GM23338 (cell line): ENCODE results near the gene LHX4. TPM values are rescaled to one million over a fixed set of nuclear protein-coding genes. Genes with fewer than 3 reads are reported as not detected.
A peak's percentile ranks its signal among the peaks of the same experiment; 100 is the strongest.

ENCODE experiments used
- ATAC-seq: fragments of 200-7000 bp; cut with Tn5 transposase; 3 replicates; pipeline ENCODE4 v1.9.1; 2020
- DNase-seq: peaks from one replicate; pipeline ENCODE4 v3.0.0-alpha.2; 2015; ENCODE audit warnings: low spot score
- H2AFZ ChIP-seq: fragments of 200-600 bp; sonication (generic); 2 replicates; pipeline ENCODE4 v1.8.0; 2016; ENCODE audit warnings: antibody characterized with exemption, mild to moderate bottlenecking, moderate library complexity
- H3F3A ChIP-seq: fragments of 200-600 bp; sonication (generic); replicated peaks from 2 replicates; pipeline ENCODE4 v1.8.0; 2017; ENCODE audit warnings: antibody characterized with exemption, mixed run types, low read depth
- H3K27ac ChIP-seq: fragments of 200-600 bp; sonication (generic); 2 replicates; pipeline ENCODE4 v1.6.1; 2016; ENCODE audit warnings: low read depth
- H3K27me3 ChIP-seq: fragments of 200-600 bp; sonication (generic); 2 replicates; pipeline ENCODE4 v1.8.0; 2016; ENCODE audit warnings: mild to moderate bottlenecking, mixed run types, moderate library complexity; ENCODE audit not compliant: insufficient read depth
- H3K36me3 ChIP-seq: fragments of 200-600 bp; sonication (generic); 2 replicates; pipeline ENCODE4 v1.8.0; 2016; ENCODE audit warnings: mild to moderate bottlenecking; ENCODE audit not compliant: insufficient read depth
- H3K4me1 ChIP-seq: fragments of 200-600 bp; sonication (generic); 2 replicates; pipeline ENCODE4 v1.8.0; 2016; ENCODE audit warnings: mild to moderate bottlenecking, moderate library complexity; ENCODE audit not compliant: insufficient read depth
- H3K4me2 ChIP-seq: fragments of 200-600 bp; sonication (generic); 2 replicates; pipeline ENCODE4 v1.7.1; 2017; ENCODE audit warnings: mixed run types
- H3K4me3 ChIP-seq: fragments of 200-600 bp; sonication (generic); 2 replicates; pipeline ENCODE4 v1.6.1; 2016; ENCODE audit warnings: mixed run types
- H3K79me2 ChIP-seq: fragments of 200-600 bp; sonication (generic); replicated peaks from 2 replicates; pipeline ENCODE4 v1.8.0; 2017; ENCODE audit warnings: mild to moderate bottlenecking; ENCODE audit not compliant: insufficient read depth
- H3K9me2 ChIP-seq: fragments of 200-600 bp; sonication (generic); 2 replicates; pipeline ENCODE4 v1.8.0; 2017; ENCODE audit not compliant: insufficient read depth
- H4K20me1 ChIP-seq: fragments of 200-600 bp; sonication (generic); replicated peaks from 2 replicates; pipeline ENCODE4 v1.8.0; 2017; ENCODE audit warnings: mild to moderate bottlenecking; ENCODE audit not compliant: insufficient read depth
- H3K27ac Mint-ChIP-seq: 2 replicates; pipeline ENCODE4 v1.8.0; 2020; ENCODE audit warnings: inconsistent platforms, mild to moderate bottlenecking, moderate library complexity, mixed read lengths
- H3K27me3 Mint-ChIP-seq: 3 replicates; pipeline ENCODE4 v1.8.0; 2022; ENCODE audit warnings: low read depth, mild to moderate bottlenecking, moderate library complexity, mixed read lengths, inconsistent platforms; ENCODE audit not compliant: insufficient read depth, poor library complexity
- H3K36me3 Mint-ChIP-seq: 3 replicates; pipeline ENCODE4 v1.8.0; 2021; ENCODE audit warnings: low read depth, mild to moderate bottlenecking, inconsistent platforms, moderate library complexity, mixed read lengths
- H3K4me1 Mint-ChIP-seq: 3 replicates; pipeline ENCODE4 v1.8.0; 2020; ENCODE audit warnings: mild to moderate bottlenecking, inconsistent platforms, mixed read lengths
- H3K4me3 Mint-ChIP-seq: 3 replicates; pipeline ENCODE4 v1.8.0; 2021; ENCODE audit warnings: moderate library complexity, mild to moderate bottlenecking, inconsistent platforms, mixed read lengths
- H3K9me3 Mint-ChIP-seq: 3 replicates; pipeline ENCODE4 v1.8.0; 2020; ENCODE audit warnings: moderate library complexity, mild to moderate bottlenecking, inconsistent platforms, mixed read lengths
- CREB1 ChIP-seq: fragments of 250-450 bp; sonication (Bioruptor Pico); IDR thresholded peaks from 2 replicates; pipeline ENCODE4 v1.5.0; 2020; ENCODE audit warnings: low read depth, mild to moderate bottlenecking, moderate library complexity
- EZH2 ChIP-seq: fragments of 200-600 bp; sonication (generic); IDR thresholded peaks from one replicate; pipeline ENCODE4 v1.8.0; 2017; ENCODE audit warnings: antibody characterized with exemption, mild to moderate bottlenecking, low read depth; ENCODE audit not compliant: unreplicated experiment
- EZH2phosphoT487 ChIP-seq: fragments of 200-600 bp; sonication (generic); IDR thresholded peaks from one replicate; pipeline ENCODE4 v1.8.1; 2018; ENCODE audit warnings: antibody characterized with exemption; ENCODE audit not compliant: unreplicated experiment
- JUNB ChIP-seq: IDR thresholded peaks from one replicate; pipeline ENCODE4 v1.6.1; 2016; ENCODE audit warnings: antibody characterized with exemption; ENCODE audit not compliant: unreplicated experiment
- POLR2AphosphoS5 ChIP-seq: IDR thresholded peaks from 2 replicates; pipeline ENCODE4 v1.6.1; 2016; ENCODE audit warnings: antibody characterized with exemption, low read depth
- ZNF114 ChIP-seq: fragments of 250-450 bp; sonication (Bioruptor Pico); IDR thresholded peaks from 2 replicates; pipeline ENCODE4 v1.5.0; 2020; ENCODE audit warnings: mild to moderate bottlenecking, moderate library complexity
- ZNF331 ChIP-seq: fragments of 250-450 bp; sonication (Bioruptor Pico); IDR thresholded peaks from 2 replicates; pipeline ENCODE4 v1.5.0; 2020; ENCODE audit warnings: low read depth, mild to moderate bottlenecking, moderate library complexity
- polyA plus RNA-seq: library from polyadenylated mRNA; unstranded; fragments of >200 nt; fragmentation: Nextera tagmentation; extraction: Ambion mirVana; gene quantifications from 2 replicates; pipeline ENCODE4 v1.2.1, GENCODE V29; 2016
- total RNA-seq: library from RNA; depleted of rRNA; stranded (reverse); fragments of >200 nt; shearing (Covaris generic); gene quantifications from 2 replicates; pipeline ENCODE4 v1.2.3, GENCODE V29; 2014
- TF ChIP-seq, protein P1 (sequence below): IDR thresholded peaks from 2 replicates; pipeline ENCODE4 v1.6.1; 2016; ENCODE audit warnings: antibody characterized with exemption
- TF ChIP-seq, protein P2 (sequence below), 2 experiments: fragments of 200-600 bp in 1 of 2; sonication (generic) in 1 of 2; conservative IDR thresholded peaks; 2 replicates each; pipeline versions ENCODE4 v1.5.1 to v1.6.1; 2016 to 2017; ENCODE audit warnings: antibody characterized with exemption in 2 of 2, low read depth in 2 of 2, mild to moderate bottlenecking in 2 of 2, moderate library complexity in 1 of 2
- TF ChIP-seq, protein P3 (sequence below): IDR thresholded peaks from one replicate; pipeline ENCODE4 v1.6.1; 2018; ENCODE audit warnings: antibody characterized with exemption; ENCODE audit not compliant: unreplicated experiment

Gene LHX4
- total and polyA plus RNA-seq, 2 experiments from 2014 or later, result 1.4 to 2.5 TPM

DNA sequence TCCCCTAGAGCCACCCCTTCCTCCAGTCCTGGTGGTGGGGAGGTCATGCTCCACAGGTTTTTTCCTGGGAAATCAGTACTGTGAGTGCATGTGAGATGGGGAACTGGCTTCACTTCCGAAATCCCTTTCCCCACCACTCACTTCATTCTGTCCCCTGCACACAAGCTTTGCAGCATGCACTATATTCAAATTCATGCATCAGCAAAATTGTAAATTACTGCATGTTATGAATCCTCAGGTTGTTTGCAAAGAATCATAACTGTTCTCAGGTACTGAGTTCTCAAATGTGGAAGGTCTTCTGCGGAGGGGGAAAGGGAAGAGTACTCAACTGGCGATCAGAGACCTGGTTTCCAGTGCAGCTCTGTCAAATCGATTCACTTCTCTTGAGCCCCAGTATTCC, 42.3 kb downstream of the LHX4 start:
- DNase-seq (no peak), ATAC-seq (no peak)
- Mint-ChIP-seq H3K4me3 (no peak overlapping the region; the same call in 2 of the 3 replicates), H3K27ac (no peak overlapping the region), H3K27me3 (peaks cover 17% of the 10 kb centered on the region), H3K36me3 (peaks cover 46% of the 10 kb centered on the region), H3K9me3 (peaks cover 19% of the 10 kb centered on the region; the same call in 2 of the 3 replicates), H3K4me1 (peaks cover 57% of the 10 kb centered on the region)
- Histone ChIP-seq H3K27ac (no peak overlapping the region), H3K4me2 (no peak overlapping the region), H3K36me3 (peaks cover 8% of the 10 kb centered on the region), H3K27me3 (no peaks in the 10 kb centered on the region), H3K9me2 (no peaks in the 10 kb centered on the region; the same call in 1 of the 2 replicates), H2AFZ (no peak overlapping the region), H3K4me1 (peaks cover 28% of the 10 kb centered on the region), H3F3A (peaks cover 11% of the 10 kb centered on the region), H3K79me2 (no peaks in the 10 kb centered on the region), H3K4me3 (no peak overlapping the region), H4K20me1 (no peaks in the 10 kb centered on the region)
- TF ChIP-seq, protein P1, sequence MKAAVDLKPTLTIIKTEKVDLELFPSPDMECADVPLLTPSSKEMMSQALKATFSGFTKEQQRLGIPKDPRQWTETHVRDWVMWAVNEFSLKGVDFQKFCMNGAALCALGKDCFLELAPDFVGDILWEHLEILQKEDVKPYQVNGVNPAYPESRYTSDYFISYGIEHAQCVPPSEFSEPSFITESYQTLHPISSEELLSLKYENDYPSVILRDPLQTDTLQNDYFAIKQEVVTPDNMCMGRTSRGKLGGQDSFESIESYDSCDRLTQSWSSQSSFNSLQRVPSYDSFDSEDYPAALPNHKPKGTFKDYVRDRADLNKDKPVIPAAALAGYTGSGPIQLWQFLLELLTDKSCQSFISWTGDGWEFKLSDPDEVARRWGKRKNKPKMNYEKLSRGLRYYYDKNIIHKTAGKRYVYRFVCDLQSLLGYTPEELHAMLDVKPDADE, result no peak
- TF ChIP-seq POLR2AphosphoS5, result no peak; the same call in 1 of the 2 replicates
- no peak for TF ChIP-seq EZH2phosphoT487
- no peak for TF ChIP-seq ZNF331
- TF ChIP-seq CREB1 (CRISPR knock-in tag), result no peak
- no peak for TF ChIP-seq EZH2
- no peak for TF ChIP-seq JUNB
- TF ChIP-seq, protein P2, sequence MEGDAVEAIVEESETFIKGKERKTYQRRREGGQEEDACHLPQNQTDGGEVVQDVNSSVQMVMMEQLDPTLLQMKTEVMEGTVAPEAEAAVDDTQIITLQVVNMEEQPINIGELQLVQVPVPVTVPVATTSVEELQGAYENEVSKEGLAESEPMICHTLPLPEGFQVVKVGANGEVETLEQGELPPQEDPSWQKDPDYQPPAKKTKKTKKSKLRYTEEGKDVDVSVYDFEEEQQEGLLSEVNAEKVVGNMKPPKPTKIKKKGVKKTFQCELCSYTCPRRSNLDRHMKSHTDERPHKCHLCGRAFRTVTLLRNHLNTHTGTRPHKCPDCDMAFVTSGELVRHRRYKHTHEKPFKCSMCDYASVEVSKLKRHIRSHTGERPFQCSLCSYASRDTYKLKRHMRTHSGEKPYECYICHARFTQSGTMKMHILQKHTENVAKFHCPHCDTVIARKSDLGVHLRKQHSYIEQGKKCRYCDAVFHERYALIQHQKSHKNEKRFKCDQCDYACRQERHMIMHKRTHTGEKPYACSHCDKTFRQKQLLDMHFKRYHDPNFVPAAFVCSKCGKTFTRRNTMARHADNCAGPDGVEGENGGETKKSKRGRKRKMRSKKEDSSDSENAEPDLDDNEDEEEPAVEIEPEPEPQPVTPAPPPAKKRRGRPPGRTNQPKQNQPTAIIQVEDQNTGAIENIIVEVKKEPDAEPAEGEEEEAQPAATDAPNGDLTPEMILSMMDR (conservative IDR thresholded peaks at IDR 0.05; ENCODE audit: low read depth in 2 of 2), result no peak
- no peak for TF ChIP-seq ZNF114 (CRISPR knock-in tag)

DNA sequence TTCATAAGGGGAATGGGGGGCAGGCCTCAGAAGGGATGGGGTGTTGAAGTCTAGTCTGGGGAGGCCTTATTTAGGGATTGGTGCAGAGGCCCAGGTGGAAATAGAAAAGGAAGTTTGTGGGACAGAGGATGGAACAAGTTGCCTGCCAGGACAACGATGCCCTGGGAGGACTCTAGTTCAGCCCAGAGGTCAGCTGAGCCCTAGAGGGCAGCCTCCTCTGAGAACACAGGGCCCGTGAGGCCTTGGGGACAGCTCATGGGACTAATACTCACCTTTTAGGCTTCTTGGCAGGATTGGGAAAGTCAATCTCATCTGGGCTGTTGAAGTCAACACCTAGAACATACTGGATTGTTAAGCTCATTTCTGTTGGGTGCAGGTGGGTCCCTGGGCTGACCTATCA, 43.0 kb downstream of the LHX4 start:
- Mint-ChIP-seq H3K27ac (no peak overlapping the region), H3K36me3 (peaks cover 53% of the 10 kb centered on the region), H3K4me1 (peaks cover 57% of the 10 kb centered on the region), H3K4me3 (no peak overlapping the region), H3K9me3 (peaks cover 19% of the 10 kb centered on the region; the same call in 2 of the 3 replicates), H3K27me3 (peaks cover 16% of the 10 kb centered on the region)
- H3K79me2 ChIP-seq, result no peaks in the 10 kb centered on the region
- H3K9me2 ChIP-seq, result no peaks in the 10 kb centered on the region; the same call in 1 of the 2 replicates
- no peak for ATAC-seq
- H3K4me3 ChIP-seq, result no peak overlapping the region
- peaks cover 8% of the 10 kb centered on the region for H3K36me3 ChIP-seq
- peaks cover 35% of the 10 kb centered on the region for H3K4me1 ChIP-seq
- no peaks in the 10 kb centered on the region for H3K27me3 ChIP-seq
- no peak for DNase-seq
- H3K27ac ChIP-seq, result no peak overlapping the region
- peaks cover 9% of the 10 kb centered on the region for H3F3A ChIP-seq
- H4K20me1 ChIP-seq, result no peaks in the 10 kb centered on the region
- TF ChIP-seq POLR2AphosphoS5 (no peak), ZNF114 (CRISPR knock-in tag) (no peak), JUNB (no peak), ZNF331 (no peak)
- TF ChIP-seq, protein P2 (conservative IDR thresholded peaks at IDR 0.05; ENCODE audit: low read depth in 2 of 2), result 0 out of 4 replicates have a peak, but pooled peaks of 1 of the 2 experiments have one; percentile 13
- TF ChIP-seq, protein P3, sequence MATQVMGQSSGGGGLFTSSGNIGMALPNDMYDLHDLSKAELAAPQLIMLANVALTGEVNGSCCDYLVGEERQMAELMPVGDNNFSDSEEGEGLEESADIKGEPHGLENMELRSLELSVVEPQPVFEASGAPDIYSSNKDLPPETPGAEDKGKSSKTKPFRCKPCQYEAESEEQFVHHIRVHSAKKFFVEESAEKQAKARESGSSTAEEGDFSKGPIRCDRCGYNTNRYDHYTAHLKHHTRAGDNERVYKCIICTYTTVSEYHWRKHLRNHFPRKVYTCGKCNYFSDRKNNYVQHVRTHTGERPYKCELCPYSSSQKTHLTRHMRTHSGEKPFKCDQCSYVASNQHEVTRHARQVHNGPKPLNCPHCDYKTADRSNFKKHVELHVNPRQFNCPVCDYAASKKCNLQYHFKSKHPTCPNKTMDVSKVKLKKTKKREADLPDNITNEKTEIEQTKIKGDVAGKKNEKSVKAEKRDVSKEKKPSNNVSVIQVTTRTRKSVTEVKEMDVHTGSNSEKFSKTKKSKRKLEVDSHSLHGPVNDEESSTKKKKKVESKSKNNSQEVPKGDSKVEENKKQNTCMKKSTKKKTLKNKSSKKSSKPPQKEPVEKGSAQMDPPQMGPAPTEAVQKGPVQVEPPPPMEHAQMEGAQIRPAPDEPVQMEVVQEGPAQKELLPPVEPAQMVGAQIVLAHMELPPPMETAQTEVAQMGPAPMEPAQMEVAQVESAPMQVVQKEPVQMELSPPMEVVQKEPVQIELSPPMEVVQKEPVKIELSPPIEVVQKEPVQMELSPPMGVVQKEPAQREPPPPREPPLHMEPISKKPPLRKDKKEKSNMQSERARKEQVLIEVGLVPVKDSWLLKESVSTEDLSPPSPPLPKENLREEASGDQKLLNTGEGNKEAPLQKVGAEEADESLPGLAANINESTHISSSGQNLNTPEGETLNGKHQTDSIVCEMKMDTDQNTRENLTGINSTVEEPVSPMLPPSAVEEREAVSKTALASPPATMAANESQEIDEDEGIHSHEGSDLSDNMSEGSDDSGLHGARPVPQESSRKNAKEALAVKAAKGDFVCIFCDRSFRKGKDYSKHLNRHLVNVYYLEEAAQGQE, result no peak
- H3K4me2 ChIP-seq, result no peak overlapping the region
- H2AFZ ChIP-seq, result no peak overlapping the region
